Embryonic facial prominence (tissue), 1 donor: ENCODE data around the gene TTPAL.

Experiments used
- DNase-seq: peaks from one replicate; pipeline ENCODE4 v3.0.0-alpha.2; 2016; ENCODE audit errors: extremely low spot score

Gene TTPAL

GRCh38 chr20:44533928-44534327 lies 58.3 kb downstream of the TTPAL start:
- no peak for DNase-seq

- no peak for DNase-seq
These were observed 60.5 kb downstream of the TTPAL start for GRCh38 chr20:44536175-44536574.

GRCh38 chr20:44537993-44538392 lies 62.3 kb downstream of the TTPAL start:
- DNase-seq: no peak

- no peak for DNase-seq
These were observed 65.2 kb downstream of the TTPAL start for GRCh38 chr20:44540834-44541233.

GRCh38 chr20:44541992-44542391 lies 66.3 kb downstream of the TTPAL start:
- DNase-seq: no peak

- DNase-seq: no peak
These were observed 67.2 kb downstream of the TTPAL start for GRCh38 chr20:44542890-44543289.

GRCh38 chr20:44543358-44543757 lies 67.7 kb downstream of the TTPAL start:
- no peak for DNase-seq
